K562 (cell line): ENCODE data around the gene CTXN3. TPM values are rescaled to one million over a fixed set of nuclear protein-coding genes. Genes with fewer than 3 reads are reported as not detected.

ENCODE experiments used
- ATAC-seq: fragments of 200-7000 bp; cut with Tn5 transposase; 3 replicates; pipeline ENCODE4 v1.9.1; 2020; ENCODE audit warnings: moderate library complexity
- BruUV-seq: library from RNA; stranded (reverse); fragments of 400-500 nt; replicated peaks from 2 replicates; lab custom pipeline; 2021; lab: Mats Ljungman, UMichigan
- CTCF ChIA-PET: fragments of 300-600 bp; formaldehyde crosslinking; extraction: SDS; loops from one replicate; lab custom pipeline; 2021; ENCODE audit warnings: low intra/inter-chr PET ratio; lab: Yijun Ruan, JAX
- POLR2A ChIA-PET: fragments of 300-600, 350-650 bp; sonication (Branson Sonifier 250); formaldehyde crosslinking; extraction: SDS; loops from one replicate; lab custom pipeline; 2021; ENCODE audit warnings: antibody characterized with exemption, inconsistent platforms; lab: Yijun Ruan, JAX
- DNase-seq, 4 experiments: peaks; one replicate each; pipeline versions ENCODE4 v3.0.0 to v3.0.0-alpha.2; 2011 to 2018; ENCODE audit warnings: low spot score in 3 of 4, mixed read lengths in 3 of 4; ENCODE audit errors: extremely low read depth in 1 of 4
- FAIRE-seq: peaks from 2 replicates; lab custom pipeline; 2011; peaks lifted over from hg19 to GRCh38; lab: Jason Lieb, UNC
- H2AFZ ChIP-seq: 2 replicates; pipeline ENCODE4 v1.6.0; 2011; ENCODE audit warnings: low read depth, low read length, control low read depth, inconsistent platforms
- H3K27ac ChIP-seq: fragments of 200-600 bp; 3 replicates; pipeline ENCODE4 v1.8.0; 2011; ENCODE audit warnings: low read depth, mild to moderate bottlenecking, control low read depth, inconsistent platforms, low read length, moderate library complexity, mixed read lengths; ENCODE audit errors: extremely low read depth
- H3K27me3 ChIP-seq, 2 experiments: fragments of 300-600 bp in 1 of 2; 2 replicates in 1 of 2; 3 replicates in 1 of 2; pipeline versions ENCODE4 v1.6.0 to v1.8.0; 2011; ENCODE audit warnings: inconsistent platforms in 2 of 2, low read length in 2 of 2, mild to moderate bottlenecking in 1 of 2, mixed read lengths in 1 of 2, moderate library complexity in 1 of 2; ENCODE audit not compliant: control insufficient read depth in 2 of 2, insufficient read depth in 2 of 2
- H3K36me3 ChIP-seq: fragments of 300-600 bp; 3 replicates; pipeline ENCODE4 v1.8.0; 2011; ENCODE audit warnings: mild to moderate bottlenecking, low read length, inconsistent platforms; ENCODE audit not compliant: control insufficient read depth, insufficient read depth
- H3K4me1 ChIP-seq, 2 experiments: fragments of 200-600 bp in 1 of 2; replicated peaks in 1 of 2; 2 replicates in 1 of 2; 3 replicates in 1 of 2; pipeline versions ENCODE4 v1.5.1 to v1.8.0; 2011; ENCODE audit warnings: inconsistent platforms in 2 of 2, low read length in 2 of 2, mild to moderate bottlenecking in 1 of 2, mixed read lengths in 1 of 2, moderate library complexity in 1 of 2; ENCODE audit not compliant: control insufficient read depth in 2 of 2, insufficient read depth in 2 of 2
- H3K4me2 ChIP-seq: 2 replicates; pipeline ENCODE4 v1.6.1; 2011; ENCODE audit warnings: low read length, control low read depth, inconsistent platforms, mixed read lengths; ENCODE audit not compliant: insufficient read depth
- H3K4me3 ChIP-seq: fragments of 200-600 bp; sonication (generic), shearing (Covaris generic); 2 replicates; pipeline ENCODE4 v1.5.1; 2016; ENCODE audit warnings: control low read depth, inconsistent platforms
- H3K79me2 ChIP-seq: fragments of 200-600 bp; 3 replicates; pipeline ENCODE4 v1.8.0; 2011; ENCODE audit warnings: low read length, inconsistent platforms; ENCODE audit not compliant: control insufficient read depth, insufficient read depth
- H3K9ac ChIP-seq, 2 experiments: 2 replicates each; pipeline versions ENCODE4 v1.6.0 to v1.6.1; 2011; ENCODE audit warnings: low read depth in 2 of 2, low read length in 2 of 2, control low read depth in 1 of 2, inconsistent platforms in 1 of 2, mild to moderate bottlenecking in 1 of 2, mixed read lengths in 1 of 2; ENCODE audit not compliant: insufficient read depth in 1 of 2
- H3K9me1 ChIP-seq: one replicate; pipeline ENCODE4 v1.6.0; 2011; ENCODE audit warnings: inconsistent platforms, mild to moderate bottlenecking, low read length, moderate library complexity; ENCODE audit not compliant: control insufficient read depth, insufficient read depth
- H3K9me3 ChIP-seq: replicated peaks from 2 replicates; pipeline ENCODE4 v1.5.1; 2011; ENCODE audit warnings: low read depth, low read length, inconsistent platforms; ENCODE audit not compliant: control insufficient read depth, insufficient read depth
- H4K20me1 ChIP-seq: replicated peaks from 2 replicates; pipeline ENCODE4 v1.6.1; 2011; ENCODE audit warnings: low read length, inconsistent platforms, mixed read lengths; ENCODE audit not compliant: control insufficient read depth, insufficient read depth
- E2F3 ChIP-seq: fragments of 250-450 bp; sonication (Bioruptor Pico); IDR thresholded peaks from 2 replicates; pipeline ENCODE4 v1.4.0; 2020; ENCODE audit warnings: mild to moderate bottlenecking
- FOXJ2 ChIP-seq: fragments of 200-800 bp; sonication (Bioruptor generic); IDR thresholded peaks from 2 replicates; pipeline ENCODE4 v1.6.1; 2016; ENCODE audit warnings: missing genetic modification characterization, missing compliant biosample characterization
- HNRNPUL1 ChIP-seq: fragments of 200-400 bp; formaldehyde crosslinking; IDR thresholded peaks from 2 replicates; pipeline ENCODE4 v1.6.1; 2017; ENCODE audit warnings: low read length
- HOXB6 ChIP-seq: fragments of 250-450 bp; sonication (Bioruptor Pico); IDR thresholded peaks from 2 replicates; pipeline ENCODE4 v1.5.1; 2022; ENCODE audit warnings: mild to moderate bottlenecking, borderline replicate concordance
- KLF13 ChIP-seq: fragments of 450-650 bp; IDR thresholded peaks from 2 replicates; pipeline ENCODE4 v1.6.1; 2016; ENCODE audit warnings: missing genetic modification characterization, low read depth, mild to moderate bottlenecking, missing compliant biosample characterization, moderate library complexity, borderline replicate concordance
- PBX2 ChIP-seq, 2 experiments: IDR thresholded peaks in 1 of 2; conservative IDR thresholded peaks in 1 of 2; 2 replicates each; pipeline ENCODE4 v1.6.1; 2016; ENCODE audit warnings: low read depth in 2 of 2, mild to moderate bottlenecking in 1 of 2, missing compliant biosample characterization in 1 of 2, missing genetic modification characterization in 1 of 2, moderate library complexity in 1 of 2
- TBL1XR1 ChIP-seq, 2 experiments: IDR thresholded peaks; 2 replicates each; pipeline ENCODE4 v1.6.1; 2012; ENCODE audit warnings: improper control_type of control experiment in 2 of 2, low read length in 2 of 2, mild to moderate bottlenecking in 1 of 2
- ZFP91 ChIP-seq: sonication (generic); formaldehyde crosslinking; IDR thresholded peaks from 2 replicates; pipeline ENCODE4 v1.8.0; 2022; ENCODE audit warnings: mild to moderate bottlenecking, missing genetic modification reagents
- ZNF143 ChIP-seq: sonication (generic); formaldehyde crosslinking; IDR thresholded peaks from 2 replicates; pipeline ENCODE4 v1.9.0; 2022; ENCODE audit warnings: mild to moderate bottlenecking, missing genetic modification reagents
- WGBS: fragments of 100-300 bp; shearing (Covaris generic); methylation state at CpG from one replicate; pipeline ENCODE4 v1.1.6; 2016; ENCODE audit warnings: low coverage, mixed read lengths; ENCODE audit not compliant: insufficient coverage; ENCODE audit errors: missing lambda C conversion rate; 5-methylcytosine and 5-hydroxymethylcytosine counted together
- in situ Hi-C: fragments of 300-500 bp; cut with MboI; formaldehyde crosslinking; loops from 4 replicates; pipeline ENCODE4 v1.15.0; 2018; ENCODE audit warnings: inconsistent platforms, mixed read lengths
- intact Hi-C: fragments of 100-400 bp; cut with micrococcal nuclease; formaldehyde crosslinking; loops from 2 replicates; pipeline ENCODE4 v1.14.2; 2022
- polyA plus RNA-seq, 8 experiments: library from polyadenylated mRNA; depleted of rRNA in 4 of 8; stranded (reverse) in 5 of 8; unstranded in 3 of 8; fragments of >200 nt; fragmentation: Nextera tagmentation in 2 of 8; fragmentation: Illumina TruSeq in 1 of 8; extraction: Ambion mirVana in 2 of 8; extraction: Trizol in 1 of 8; gene quantifications; 2 replicates each; pipeline versions ENCODE4 v1.2.1 to v1.2.3, GENCODE V29; 2011 to 2014; ENCODE audit warnings: inconsistent platforms in 1 of 8, missing spikeins in 1 of 8
- total RNA-seq, 7 experiments: library from RNA; depleted of rRNA in 6 of 7; stranded (reverse); fragments of >200 nt in 6 of 7; fragmentation: Illumina TruSeq in 2 of 7; extraction: Trizol in 2 of 7; gene quantifications; 2 replicates each; pipeline versions ENCODE4 v1.2.1 to v1.2.3, GENCODE V29; 2011 to 2021; ENCODE audit warnings: low replicate concordance in 1 of 7

Gene CTXN3
- total and polyA plus RNA-seq, 9 of the 15 experiments (the other 6 are each of a cell fraction or from before 2014, with no cell fraction given): not detected

- Histone ChIP-seq H2AFZ (no peak overlapping the region), H3K4me1 (no peaks in the 10 kb centered on the region), H3K4me3 (no peak overlapping the region), H3K27me3 (no peaks in the 10 kb centered on the region; a peak in 1 of 5 replicates), H3K4me2 (no peak overlapping the region), H3K9me3 (no peaks in the 10 kb centered on the region), H4K20me1 (no peaks in the 10 kb centered on the region), H3K9me1 (no peaks in the 10 kb centered on the region), H3K9ac (no peak overlapping the region), H3K27ac (no peak overlapping the region), H3K79me2 (no peaks in the 10 kb centered on the region), H3K36me3 (no peaks in the 10 kb centered on the region)
- no peak for FAIRE-seq
- no peak for TF ChIP-seq ZNF143
- TF ChIP-seq E2F3: no peak
- TF ChIP-seq HOXB6 (CRISPR knock-in tag): no peak
- no peak for TF ChIP-seq HNRNPUL1
- no peak for TF ChIP-seq ZFP91 (CRISPR knock-in tag)
- no peak for TF ChIP-seq FOXJ2
- TF ChIP-seq TBL1XR1 (IDR thresholded peaks at IDR 0.05; ENCODE audit: low read length in 2 of 2): no peak
- no peak for TF ChIP-seq KLF13 (tag)
- no peak for TF ChIP-seq PBX2 (CRISPR knock-in tag; IDR thresholded peaks at IDR 0.05; ENCODE audit: low read depth)
- no peak for TF ChIP-seq PBX2 (tag; conservative IDR thresholded peaks at IDR 0.05; ENCODE audit: low read depth)
- intact Hi-C loops: no loop called here
- no peak for ATAC-seq
- ChIA-PET POLR2A (no interaction called here), CTCF (no interaction called here)
- 4% methylated on average over 3 of the region's 3 CpGs for WGBS
- in situ Hi-C loops: no loop called here
- no TSS peak for BruUV-seq
- DNase-seq: no peak
These were observed 58.3 kb downstream of the CTXN3 start for GRCh38 chr5:127707209-127707608.

Other genes starting within 250 kb of the CTXN3 start
- 23.4 and 24.7 TPM in 2 replicates for gene PRRC1, start 131.4 kb upstream of the CTXN3 start, total RNA-seq (2014; rRNA removed)
- gene PRRC1, start 131.4 kb upstream of the CTXN3 start, total RNA-seq (2014; rRNA removed; fragmentation: Illumina TruSeq; extraction: Trizol): 39.1 and 39.2 TPM in 2 replicates
- gene PRRC1, start 131.4 kb upstream of the CTXN3 start, total RNA-seq (2015; rRNA removed; fragmentation: Illumina TruSeq; extraction: Trizol): 38.4 and 41.1 TPM in 2 replicates
- 48.0 and 51.4 TPM in 2 replicates for gene PRRC1, start 131.4 kb upstream of the CTXN3 start, total RNA-seq (2021)
- 62.1 and 77.6 TPM in 2 replicates for gene PRRC1, start 131.4 kb upstream of the CTXN3 start, polyA plus RNA-seq (2011; rRNA removed)
- 38.0 and 43.9 TPM in 2 replicates for gene PRRC1, start 131.4 kb upstream of the CTXN3 start, polyA plus RNA-seq (2014; fragmentation: Illumina TruSeq; extraction: Trizol)
- gene PRRC1, start 131.4 kb upstream of the CTXN3 start, polyA plus RNA-seq (2014; fragmentation: Nextera tagmentation; extraction: Ambion mirVana): 10 to 100 TPM; 44.3 to 68.7 TPM
- 28.9 and 32.2 TPM in 2 replicates for gene PRRC1, start 131.4 kb upstream of the CTXN3 start, polyA plus RNA-seq (2014; rRNA removed)
- 0.54 TPM in 1 of 2 replicates, not detected in the other for gene CCDC192, start 54.3 kb downstream of the CTXN3 start, total RNA-seq (2014; rRNA removed)
- 0.22 and 0.62 TPM in 2 replicates for gene CCDC192, start 54.3 kb downstream of the CTXN3 start, total RNA-seq (2014; rRNA removed; fragmentation: Illumina TruSeq; extraction: Trizol)
- gene CCDC192, start 54.3 kb downstream of the CTXN3 start, total RNA-seq (2015; rRNA removed; fragmentation: Illumina TruSeq; extraction: Trizol): 0.29 and 0.41 TPM in 2 replicates
- gene CCDC192, start 54.3 kb downstream of the CTXN3 start, total RNA-seq (2021): not detected in 2 replicates
- gene CCDC192, start 54.3 kb downstream of the CTXN3 start, polyA plus RNA-seq (2011; rRNA removed): 0.11 and 0.29 TPM in 2 replicates
- gene CCDC192, start 54.3 kb downstream of the CTXN3 start, polyA plus RNA-seq (2014; fragmentation: Illumina TruSeq; extraction: Trizol): 0.21 TPM in 1 of 2 replicates, not detected in the other
- gene CCDC192, start 54.3 kb downstream of the CTXN3 start, polyA plus RNA-seq (2014; fragmentation: Nextera tagmentation; extraction: Ambion mirVana): under 1 TPM; 0.38 to 0.66 TPM
- gene CCDC192, start 54.3 kb downstream of the CTXN3 start, polyA plus RNA-seq (2014; rRNA removed): 0.45 TPM in 1 of 2 replicates, not detected in the other